CD4-positive, alpha-beta T cell (primary cell): ENCODE measurements around the gene RAE1. TPM values are rescaled to one million over a fixed set of nuclear protein-coding genes. Genes with fewer than 3 reads are reported as not detected.

Experiments
- ATAC-seq: fragments of 200-7000 bp; cut with Tn5 transposase; one replicate; pipeline ENCODE4 v1.10.0; 2022; ENCODE audit warnings: mild to moderate bottlenecking; ENCODE audit not compliant: poor library complexity
- CTCF ChIA-PET: fragments of 350-600 bp; sonication (Branson Sonifier 250); formaldehyde crosslinking; loops from one replicate; lab custom pipeline; 2021; ENCODE audit warnings: antibody characterized with exemption, inconsistent platforms; lab: Charles Lee
- POLR2A ChIA-PET: fragments of 350-600 bp; sonication (Branson Sonifier 250); formaldehyde crosslinking; loops from one replicate; lab custom pipeline; 2021; ENCODE audit warnings: antibody characterized with exemption, inconsistent platforms; lab: Charles Lee
- DNase-seq, 14 experiments: peaks; one replicate each; pipeline ENCODE4 v3.0.0-alpha.2; 2013 to 2020; ENCODE audit warnings: mixed read lengths in 2 of 14
- H3K27ac ChIP-seq, 2 donors: one replicate each; pipeline versions ENCODE4 v1.5.1 to v1.7.0; 2013; ENCODE audit warnings: low read length in 2 of 2, low read depth in 1 of 2, mild to moderate bottlenecking in 1 of 2
- H3K27me3 ChIP-seq, 2 experiments: 1 replicate in 1 of 2; 2 replicates in 1 of 2; pipeline versions ENCODE4 v1.6.1 to v1.7.0; 2013; ENCODE audit warnings: low read length in 2 of 2, control low read depth in 1 of 2, mild to moderate bottlenecking in 1 of 2, moderate library complexity in 1 of 2; ENCODE audit not compliant: insufficient read depth in 2 of 2, control insufficient read depth in 1 of 2
- H3K36me3 ChIP-seq: one replicate; pipeline ENCODE4 v1.6.1; 2013; ENCODE audit warnings: low read length, control low read depth; ENCODE audit not compliant: insufficient read depth
- H3K4me1 ChIP-seq: one replicate; pipeline ENCODE4 v1.6.1; 2013; ENCODE audit warnings: low read length, control low read depth; ENCODE audit not compliant: insufficient read depth
- H3K4me3 ChIP-seq: one replicate; pipeline ENCODE4 v1.5.1; 2013; ENCODE audit warnings: mild to moderate bottlenecking, low read length, moderate library complexity
- H3K9me3 ChIP-seq, 2 experiments: 1 replicate in 1 of 2; 2 replicates in 1 of 2; pipeline versions ENCODE4 v1.6.1 to v1.7.0; 2013; ENCODE audit warnings: low read length in 2 of 2, mild to moderate bottlenecking in 2 of 2, control low read depth in 1 of 2, moderate library complexity in 1 of 2; ENCODE audit not compliant: control insufficient read depth in 1 of 2, insufficient read depth in 1 of 2
- H3K27ac Mint-ChIP-seq: one replicate; pipeline ENCODE4 v1.8.0; 2020; ENCODE audit warnings: mixed read lengths
- H3K27me3 Mint-ChIP-seq: one replicate; pipeline ENCODE4 v1.8.0; 2021; ENCODE audit warnings: mixed read lengths
- H3K36me3 Mint-ChIP-seq: one replicate; pipeline ENCODE4 v1.8.0; 2021; ENCODE audit warnings: low read depth, mixed read lengths
- H3K4me1 Mint-ChIP-seq: one replicate; pipeline ENCODE4 v1.8.0; 2021; ENCODE audit warnings: low read depth, mixed read lengths
- H3K4me3 Mint-ChIP-seq: one replicate; pipeline ENCODE4 v1.8.0; 2020; ENCODE audit warnings: mild to moderate bottlenecking, mixed read lengths
- H3K9me3 Mint-ChIP-seq: one replicate; pipeline ENCODE4 v1.8.0; 2020; ENCODE audit warnings: mixed read lengths
- intact Hi-C, 2 experiments: fragments of 100-400 bp; cut with DNase I in 1 of 2; cut with micrococcal nuclease in 1 of 2; formaldehyde crosslinking; loops; one replicate each; pipeline versions ENCODE4 v1.15.1 to v1.9.0; 2023 to 2025; cut with DNase I, micrococcal nuclease
- total RNA-seq, 174 experiments: library from RNA in 2 of 174; stranded (reverse) in 2 of 174; gene quantifications; one replicate each; pipeline ENCODE4 v1.2.3 and lab custom pipeline; 2021 to 2026
- TF ChIP-seq, protein P1 (sequence below): fragments of 200-600 bp; IDR thresholded peaks from one replicate; pipeline ENCODE4 v1.8.0; 2022; ENCODE audit warnings: antibody characterized with exemption, mild to moderate bottlenecking

Gene RAE1
- total RNA-seq, 2 experiments from 2014 or later = 58.8 to 60.7 TPM

- TF ChIP-seq, protein P1, sequence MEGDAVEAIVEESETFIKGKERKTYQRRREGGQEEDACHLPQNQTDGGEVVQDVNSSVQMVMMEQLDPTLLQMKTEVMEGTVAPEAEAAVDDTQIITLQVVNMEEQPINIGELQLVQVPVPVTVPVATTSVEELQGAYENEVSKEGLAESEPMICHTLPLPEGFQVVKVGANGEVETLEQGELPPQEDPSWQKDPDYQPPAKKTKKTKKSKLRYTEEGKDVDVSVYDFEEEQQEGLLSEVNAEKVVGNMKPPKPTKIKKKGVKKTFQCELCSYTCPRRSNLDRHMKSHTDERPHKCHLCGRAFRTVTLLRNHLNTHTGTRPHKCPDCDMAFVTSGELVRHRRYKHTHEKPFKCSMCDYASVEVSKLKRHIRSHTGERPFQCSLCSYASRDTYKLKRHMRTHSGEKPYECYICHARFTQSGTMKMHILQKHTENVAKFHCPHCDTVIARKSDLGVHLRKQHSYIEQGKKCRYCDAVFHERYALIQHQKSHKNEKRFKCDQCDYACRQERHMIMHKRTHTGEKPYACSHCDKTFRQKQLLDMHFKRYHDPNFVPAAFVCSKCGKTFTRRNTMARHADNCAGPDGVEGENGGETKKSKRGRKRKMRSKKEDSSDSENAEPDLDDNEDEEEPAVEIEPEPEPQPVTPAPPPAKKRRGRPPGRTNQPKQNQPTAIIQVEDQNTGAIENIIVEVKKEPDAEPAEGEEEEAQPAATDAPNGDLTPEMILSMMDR = no peak
- peaks cover 19% of the 10 kb centered on the region for H3K4me1 Mint-ChIP-seq
- ChIA-PET CTCF (no interaction called here), POLR2A (interaction anchor here (1.0 to 4.3 kb wide), 3 partner anchors 16 to 25 kb away, joined by 3 to 32 read pairs (median 21); no protein-coding TSS in a partner anchor)
- no peak for DNase-seq
- no peak overlapping the region for H3K4me3 ChIP-seq
- intact Hi-C loops = no loop called here
- no peaks in the 10 kb centered on the region for H3K27me3 ChIP-seq
- ATAC-seq = no peak
- no peak overlapping the region for H3K27ac ChIP-seq
- no peaks in the 10 kb centered on the region for H3K27me3 Mint-ChIP-seq
- no peaks in the 10 kb centered on the region for H3K36me3 ChIP-seq
- H3K36me3 Mint-ChIP-seq = peaks cover 12% of the 10 kb centered on the region
- no peaks in the 10 kb centered on the region for H3K9me3 ChIP-seq
- H3K9me3 Mint-ChIP-seq = no peaks in the 10 kb centered on the region
- no peak overlapping the region for H3K4me3 Mint-ChIP-seq
- peaks cover 13% of the 10 kb centered on the region for H3K4me1 ChIP-seq
- no peak overlapping the region for H3K27ac Mint-ChIP-seq
These were observed 64.0 kb downstream of the RAE1 start for GRCh38 chr20:57414867-57415592.

DNA sequence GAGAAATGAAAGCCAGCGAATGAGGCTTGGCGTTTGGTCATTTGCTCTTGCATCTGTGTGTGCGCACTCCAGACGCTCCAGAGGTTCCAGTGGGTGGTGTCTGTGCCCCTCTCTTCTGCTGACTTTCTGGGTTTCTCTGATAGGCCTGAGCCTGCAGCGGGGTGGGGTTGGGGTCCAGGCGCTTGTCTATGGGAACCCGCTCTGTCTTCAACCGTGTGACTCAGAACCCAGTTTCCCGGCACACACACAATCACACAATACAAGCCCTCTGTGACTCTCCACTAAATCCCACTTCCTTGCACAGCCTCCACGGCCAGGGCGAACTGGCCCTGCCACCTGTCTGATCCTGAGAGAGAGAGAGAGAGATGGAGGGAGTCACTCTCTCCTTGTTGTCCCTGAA, 64.7 kb downstream of the RAE1 start:
- intact Hi-C loops = no loop called here
- TF ChIP-seq, protein P1 = no peak
- DNase-seq (no peak), ATAC-seq (no peak)
- no peak overlapping the region for H3K27ac ChIP-seq
- no peaks in the 10 kb centered on the region for H3K9me3 Mint-ChIP-seq
- H3K4me1 Mint-ChIP-seq = peaks cover 15% of the 10 kb centered on the region
- H3K27me3 ChIP-seq = no peaks in the 10 kb centered on the region
- ChIA-PET POLR2A (interaction anchor here (1.0 to 4.3 kb wide), 2 partner anchors 17 to 26 kb away, joined by 3 to 21 read pairs; no protein-coding TSS in a partner anchor), CTCF (no interaction called here)
- no peaks in the 10 kb centered on the region for H3K27me3 Mint-ChIP-seq
- no peaks in the 10 kb centered on the region for H3K9me3 ChIP-seq
- H3K4me3 ChIP-seq = no peak overlapping the region
- no peaks in the 10 kb centered on the region for H3K36me3 ChIP-seq
- peaks cover 4% of the 10 kb centered on the region for H3K36me3 Mint-ChIP-seq
- H3K4me3 Mint-ChIP-seq = no peak overlapping the region
- peak overlapping the region; percentile 17 for H3K27ac Mint-ChIP-seq
- peaks cover 13% of the 10 kb centered on the region for H3K4me1 ChIP-seq

DNA sequence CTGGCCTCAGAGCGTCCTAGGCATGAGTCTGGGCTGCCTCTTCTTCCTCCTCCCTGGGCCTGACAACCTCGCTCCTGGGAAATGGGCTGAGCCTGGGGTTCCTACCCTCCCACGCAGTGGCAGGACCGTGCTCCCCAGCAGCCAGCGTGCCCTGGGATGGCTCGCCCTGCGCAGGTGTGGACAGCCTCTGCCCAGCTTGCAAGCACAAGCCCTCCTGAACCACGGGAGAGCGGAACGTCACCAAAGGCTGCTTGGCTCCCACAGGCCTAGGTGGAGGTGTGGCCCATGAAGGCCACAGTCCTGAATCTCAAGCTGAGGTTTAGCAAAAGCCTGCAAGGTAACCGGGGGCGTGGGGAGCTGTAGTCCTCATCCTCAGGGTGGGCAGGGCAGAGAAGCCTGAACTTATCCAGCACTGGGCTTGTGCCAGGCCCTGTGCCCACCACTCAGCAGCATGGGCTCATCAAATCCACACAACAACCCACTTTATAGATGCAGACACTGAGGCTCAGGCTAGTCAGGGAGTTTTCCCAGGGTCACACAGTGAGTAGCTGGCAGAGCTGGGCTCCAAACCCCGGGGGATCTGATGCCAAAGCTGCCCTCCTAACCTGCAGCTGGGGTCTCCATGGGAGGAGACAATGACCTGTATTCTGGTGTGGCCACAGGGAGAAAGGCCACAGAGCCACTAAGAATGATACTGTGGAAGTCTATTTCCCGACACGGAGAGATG, 65.4 kb downstream of the RAE1 start:
- H3K36me3 ChIP-seq = no peaks in the 10 kb centered on the region
- H3K36me3 Mint-ChIP-seq = no peaks in the 10 kb centered on the region
- H3K4me1 ChIP-seq = peaks cover 13% of the 10 kb centered on the region
- H3K4me3 Mint-ChIP-seq = no peak overlapping the region
- peak overlapping the region; percentile 17 for H3K27ac Mint-ChIP-seq
- DNase-seq (no peak), ATAC-seq (no peak)
- CTCF ChIA-PET = no interaction called here
- H3K27me3 ChIP-seq = no peaks in the 10 kb centered on the region
- no peaks in the 10 kb centered on the region for H3K9me3 ChIP-seq
- TF ChIP-seq, protein P1 = no peak
- H3K27ac ChIP-seq = no peak overlapping the region
- H3K4me3 ChIP-seq = no peak overlapping the region
- intact Hi-C loops = no loop called here
- peaks cover 11% of the 10 kb centered on the region for H3K4me1 Mint-ChIP-seq
- POLR2A ChIA-PET = interaction anchor here (1.0 to 4.3 kb wide), 3 partner anchors 18 to 27 kb away, joined by 3 to 21 read pairs (median 3); no protein-coding TSS in a partner anchor
- no peaks in the 10 kb centered on the region for H3K9me3 Mint-ChIP-seq
- H3K27me3 Mint-ChIP-seq = no peaks in the 10 kb centered on the region
